ENCODE results near the gene MMADHC.
A peak's percentile ranks its signal among the peaks of the same experiment; 100 is the strongest.

Gene MMADHC

GRCh38 chr2:149601141-149601796 lies 13.7 kb upstream of the MMADHC start:
- H3K27ac ChIP-seq (ENCODE audit: low read depth, low read length) = no peak overlapping the region
- H3K27me3 ChIP-seq (ENCODE audit: low read length) = no peaks in the 10 kb centered on the region; the same call in 1 of the 2 replicates
- no peak overlapping the region for H3K4me2 ChIP-seq (ENCODE audit: low read depth, low read length, poor library complexity, severe bottlenecking)

GRCh38 chr2:149597668-149598326 lies 10.2 kb upstream of the MMADHC start:
- H3K36me3 ChIP-seq (ENCODE audit: low read length) = no peaks in the 10 kb centered on the region
- no peaks in the 10 kb centered on the region; the same call in 1 of the 2 replicates for H3K27me3 ChIP-seq (ENCODE audit: low read length)
- H3K9ac ChIP-seq (ENCODE audit: low read length) = no peak overlapping the region
- H3K9me2 ChIP-seq (replicated peaks; ENCODE audit: insufficient read depth, low read length) = no peaks in the 10 kb centered on the region; the same call in 1 of the 2 replicates
- no peaks in the 10 kb centered on the region for H3K79me2 ChIP-seq (ENCODE audit: insufficient read depth, low read length)
- H3K4me3 ChIP-seq (ENCODE audit: insufficient read depth, low read length, poor library complexity, severe bottlenecking) = no peak overlapping the region
- no peak overlapping the region for H3K27ac ChIP-seq (ENCODE audit: low read depth, low read length)
- TF ChIP-seq EZH2phosphoT487 (conservative IDR thresholded peaks at IDR 0.05; ENCODE audit: low read length) (no peak), CTCF (IDR thresholded peaks at IDR 0.05; ENCODE audit: insufficient read depth, low read length, poor library complexity, severe bottlenecking) (peak; percentile 50)
- no peaks in the 10 kb centered on the region for H4K20me1 ChIP-seq (ENCODE audit: low read depth, low read length)
- no peaks in the 10 kb centered on the region; the same call in 1 of the 2 replicates for H3K9me3 ChIP-seq (ENCODE audit: insufficient read depth, low read length)
- H3K4me2 ChIP-seq (ENCODE audit: low read depth, low read length, poor library complexity, severe bottlenecking) = no peak overlapping the region
- H2AFZ ChIP-seq (ENCODE audit: low read depth, low read length, severe bottlenecking) = no peak overlapping the region
- no peaks in the 10 kb centered on the region for H3F3A ChIP-seq (ENCODE audit: insufficient read depth)

More at GRCh38 chr2:149601141-149601796, 13.7 kb upstream of the MMADHC start:
- no peak overlapping the region for H2AFZ ChIP-seq (ENCODE audit: low read depth, low read length, severe bottlenecking)
- H3F3A ChIP-seq (ENCODE audit: insufficient read depth) = no peaks in the 10 kb centered on the region
- H3K36me3 ChIP-seq (ENCODE audit: low read length) = no peaks in the 10 kb centered on the region
- no peak for TF ChIP-seq EZH2phosphoT487 (conservative IDR thresholded peaks at IDR 0.05; ENCODE audit: low read length)
- no peak for TF ChIP-seq CTCF (IDR thresholded peaks at IDR 0.05; ENCODE audit: insufficient read depth, low read length, poor library complexity, severe bottlenecking)
- H3K79me2 ChIP-seq (ENCODE audit: insufficient read depth, low read length) = no peaks in the 10 kb centered on the region
- H4K20me1 ChIP-seq (ENCODE audit: low read depth, low read length) = no peaks in the 10 kb centered on the region
- H3K9me3 ChIP-seq (ENCODE audit: insufficient read depth, low read length) = no peaks in the 10 kb centered on the region; the same call in 1 of the 2 replicates
- H3K9ac ChIP-seq (ENCODE audit: low read length) = no peak overlapping the region
- no peaks in the 10 kb centered on the region; the same call in 1 of the 2 replicates for H3K9me2 ChIP-seq (replicated peaks; ENCODE audit: insufficient read depth, low read length)
- no peak overlapping the region for H3K4me3 ChIP-seq (ENCODE audit: insufficient read depth, low read length, poor library complexity, severe bottlenecking)

GRCh38 chr2:149597050-149597667 lies 9.6 kb upstream of the MMADHC start:
- Histone ChIP-seq H3K79me2 (ENCODE audit: insufficient read depth, low read length) (no peaks in the 10 kb centered on the region), H3K9me2 (replicated peaks; ENCODE audit: insufficient read depth, low read length) (no peaks in the 10 kb centered on the region), H3K27ac (ENCODE audit: low read depth, low read length) (no peak overlapping the region), H4K20me1 (ENCODE audit: low read depth, low read length) (no peaks in the 10 kb centered on the region), H3K9me3 (ENCODE audit: insufficient read depth, low read length) (no peaks in the 10 kb centered on the region; the same call in 1 of the 2 replicates), H3K4me2 (ENCODE audit: low read depth, low read length, poor library complexity, severe bottlenecking) (no peak overlapping the region), H3F3A (ENCODE audit: insufficient read depth) (no peaks in the 10 kb centered on the region), H3K9ac (ENCODE audit: low read length) (no peak overlapping the region), H2AFZ (ENCODE audit: low read depth, low read length, severe bottlenecking) (no peak overlapping the region), H3K27me3 (ENCODE audit: low read length) (no peaks in the 10 kb centered on the region; the same call in 1 of the 2 replicates), H3K4me3 (ENCODE audit: insufficient read depth, low read length, poor library complexity, severe bottlenecking) (no peak overlapping the region), H3K36me3 (ENCODE audit: low read length) (no peaks in the 10 kb centered on the region)
- TF ChIP-seq EZH2phosphoT487 (conservative IDR thresholded peaks at IDR 0.05; ENCODE audit: low read length) (no peak), CTCF (IDR thresholded peaks at IDR 0.05; ENCODE audit: insufficient read depth, low read length, poor library complexity, severe bottlenecking) (no peak)
